Measurements from ENCODE around the gene RPS14. TPM values are rescaled to one million over a fixed set of nuclear protein-coding genes. Genes with fewer than 3 reads are reported as not detected.

Gene RPS14
- total and polyA plus RNA-seq, 10 of the 15 experiments (the other 5 are each of a cell fraction or from before 2014, with no cell fraction given): 2,295 to 4,047 (median 2,787) TPM

- peak; percentile 70 for TF ChIP-seq E2F8 (IDR thresholded peaks at IDR 0.05; ENCODE audit: low read depth, partially characterized antibody)
- no peak for TF ChIP-seq RFX5 (IDR thresholded peaks at IDR 0.05; ENCODE audit: low read depth, low read length)
- TF ChIP-seq SIX5 (IDR thresholded peaks at IDR 0.05; ENCODE audit: low read depth, low read length, severe bottlenecking): no peak
- peak; percentile 15 for TF ChIP-seq POLR2AphosphoS2 (IDR thresholded peaks at IDR 0.05; ENCODE audit: low read depth, low read length)
- 0 out of 2 replicates have a peak, but pooled peaks have one; percentile 57 for TF ChIP-seq BACH1 (IDR thresholded peaks at IDR 0.05; ENCODE audit: borderline replicate concordance)
- TF ChIP-seq RB1 (IDR thresholded peaks at IDR 0.05; ENCODE audit: borderline replicate concordance): no peak
- no peak for TF ChIP-seq JUND (IDR thresholded peaks at IDR 0.05; ENCODE audit: low read depth, low read length)
Observed at GRCh38 chr5:150401376-150402228, 47.9 kb downstream of the RPS14 start (continued).

- FAIRE-seq: no peak
- Histone ChIP-seq H3K27ac (ENCODE audit: control insufficient read depth, insufficient read depth) (no peak overlapping the region), H4K20me1 (ENCODE audit: control insufficient read depth, insufficient read depth) (peaks cover 36% of the 10 kb centered on the region), H3K4me1 (ENCODE audit: control insufficient read depth, insufficient read depth, low read length) (no peaks in the 10 kb centered on the region; the same call in 1 of the 2 replicates), H3K9me3 (replicated peaks; ENCODE audit: control insufficient read depth, insufficient read depth, low read length) (no peaks in the 10 kb centered on the region), H3K4me2 (ENCODE audit: control insufficient read depth, insufficient read depth) (no peak overlapping the region), H3K79me2 (ENCODE audit: control insufficient read depth, insufficient read depth, low read length) (peaks cover 4% of the 10 kb centered on the region), H2AFZ (ENCODE audit: control insufficient read depth, low read depth, low read length) (no peak overlapping the region), H3K27me3 (replicated peaks in 1 of 2; ENCODE audit: control insufficient read depth in 2 of 2, insufficient read depth in 2 of 2, low read length in 1 of 2) (no peaks in the 10 kb centered on the region), H3K36me3 (ENCODE audit: control insufficient read depth in 2 of 2, insufficient read depth in 2 of 2, low read length in 1 of 2) (peaks cover 47 to 50% of the 10 kb centered on the region in 2 experiments), H3K9ac (ENCODE audit: control insufficient read depth, insufficient read depth, low read length) (no peak overlapping the region), H3K4me3 (no peak overlapping the region)
- RAD21 ChIA-PET (ENCODE audit: unreplicated experiment): interaction anchor here (0.8 to 8.6 kb wide), 6 partner anchors 9 to 49 kb away, joined by 3 to 115 read pairs (median 6); partner anchors contain the start of gene CD74
- POLR2A ChIA-PET: interaction anchor here (0.5 to 4.9 kb wide), 8 partner anchors 9 to 128 kb away, joined by 3 to 39 read pairs (median 4); partner anchors contain the start of gene CD74
- in situ Hi-C loops (cut with MboI): no loop called here
- ATAC-seq: peak; percentile 6
- 3% methylated on average over 3 of the region's 3 CpGs for WGBS (ENCODE audit: insufficient coverage, insufficient replicate concordance, low lambda C conversion rate, missing lambda C conversion rate)
- SMC1A ChIA-PET (ENCODE audit: uncharacterized antibody, unreplicated experiment): interaction anchor here (0.9 to 8.1 kb wide), 5 partner anchors 10 to 39 kb away, joined by 3 to 127 read pairs (median 13); partner anchors contain the start of gene CD74
- no peak for DNase-seq (ENCODE audit: low read depth, low spot score)
- BruUV-seq (replicated peaks): no TSS peak
- intact Hi-C loops (cut with micrococcal nuclease; ENCODE audit: unreplicated experiment): no loop called here
- CTCF ChIA-PET: interaction anchor here (0.6 to 14.0 kb wide), 6 partner anchors 9 to 92 kb away, joined by 3 to 274 read pairs (median 4); no protein-coding TSS in a partner anchor
- TF ChIP-seq POLR2AphosphoS2 (IDR thresholded peaks at IDR 0.05; ENCODE audit: low read depth, low read length) (peak; percentile 60; the same call in 1 of the 2 replicates), ZNF622 (IDR thresholded peaks at IDR 0.05) (no peak), CBX5 (IDR thresholded peaks at IDR 0.05; ENCODE audit: low read depth) (no peak), PBX3 (IDR thresholded peaks at IDR 0.05; ENCODE audit: insufficient replicate concordance, low read depth, low read length) (peak; percentile 0), TARDBP (IDR thresholded peaks at IDR 0.05; ENCODE audit: borderline replicate concordance) (0 out of 2 replicates have a peak, but pooled peaks have one; percentile 21), TCF12 (IDR thresholded peaks at IDR 0.05; ENCODE audit: low read depth, low read length) (no peak), TAF1 (IDR thresholded peaks at IDR 0.05; ENCODE audit: borderline replicate concordance, low read depth, low read length) (peak; percentile 22; the same call in 1 of the 2 replicates)
- TF ChIP-seq, protein P1, sequence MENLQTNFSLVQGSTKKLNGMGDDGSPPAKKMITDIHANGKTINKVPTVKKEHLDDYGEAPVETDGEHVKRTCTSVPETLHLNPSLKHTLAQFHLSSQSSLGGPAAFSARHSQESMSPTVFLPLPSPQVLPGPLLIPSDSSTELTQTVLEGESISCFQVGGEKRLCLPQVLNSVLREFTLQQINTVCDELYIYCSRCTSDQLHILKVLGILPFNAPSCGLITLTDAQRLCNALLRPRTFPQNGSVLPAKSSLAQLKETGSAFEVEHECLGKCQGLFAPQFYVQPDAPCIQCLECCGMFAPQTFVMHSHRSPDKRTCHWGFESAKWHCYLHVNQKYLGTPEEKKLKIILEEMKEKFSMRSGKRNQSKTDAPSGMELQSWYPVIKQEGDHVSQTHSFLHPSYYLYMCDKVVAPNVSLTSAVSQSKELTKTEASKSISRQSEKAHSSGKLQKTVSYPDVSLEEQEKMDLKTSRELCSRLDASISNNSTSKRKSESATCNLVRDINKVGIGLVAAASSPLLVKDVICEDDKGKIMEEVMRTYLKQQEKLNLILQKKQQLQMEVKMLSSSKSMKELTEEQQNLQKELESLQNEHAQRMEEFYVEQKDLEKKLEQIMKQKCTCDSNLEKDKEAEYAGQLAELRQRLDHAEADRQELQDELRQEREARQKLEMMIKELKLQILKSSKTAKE (IDR thresholded peaks at IDR 0.05; ENCODE audit: low read depth, poor library complexity, severe bottlenecking): no peak
Observed at GRCh38 chr5:150401076-150401375, 48.5 kb downstream of the RPS14 start.

Data from GM12878 (cell line).